A549 (cell line): Measurements from ENCODE around the gene TACR1. TPM values are rescaled to one million over a fixed set of nuclear protein-coding genes. Genes with fewer than 3 reads are reported as not detected.
A peak's percentile ranks its signal among the peaks of the same experiment; 100 is the strongest.

ENCODE experiments used
- ATAC-seq, 2 experiments: fragments of 200-7000 bp in 1 of 2; fragments of >200 bp in 1 of 2; cut with Nextera tagmentation in 1 of 2; cut with Tn5 transposase in 1 of 2; 3 replicates each; pipeline versions ENCODE4 v1.8.0 to v1.9.1; 2018 to 2020; ENCODE audit warnings: mild to moderate bottlenecking in 1 of 2, moderate library complexity in 1 of 2
- CTCF ChIA-PET: fragments of 300-600 bp; sonication (Branson Sonifier 250); formaldehyde crosslinking; extraction: SDS; loops from one replicate; lab custom pipeline; 2021; ENCODE audit warnings: antibody characterized with exemption, inconsistent platforms; lab: Yijun Ruan, JAX
- POLR2A ChIA-PET: fragments of 350-600 bp; formaldehyde crosslinking; extraction: SDS; loops from one replicate; lab custom pipeline; 2021; ENCODE audit warnings: antibody characterized with exemption, inconsistent platforms; lab: Yijun Ruan, JAX
- DNase-seq, 2 experiments: peaks; one replicate each; pipeline versions ENCODE4 v3.0.0 to v3.0.0-alpha.2; 2011 to 2016; ENCODE audit warnings: low read depth in 1 of 2, low spot score in 1 of 2
- FAIRE-seq: peaks from 2 replicates; lab custom pipeline; 2011; peaks lifted over from hg19 to GRCh38; lab: Jason Lieb, UNC
- H3K27ac ChIP-seq, 2 experiments: fragments of >200 bp; sonication (Bioruptor Twin); formaldehyde crosslinking; 3 replicates each; pipeline ENCODE4 v1.5.1; 2016 to 2017
- H3K4me1 ChIP-seq: fragments of >200 bp; sonication (Bioruptor Twin); formaldehyde crosslinking; 3 replicates; pipeline ENCODE4 v1.6.1; 2016
- H3K4me2 ChIP-seq: fragments of >200 bp; sonication (Bioruptor Twin); formaldehyde crosslinking; 3 replicates; pipeline ENCODE4 v1.6.1; 2016
- H3K4me3 ChIP-seq: fragments of >200 bp; sonication (Bioruptor Twin); formaldehyde crosslinking; 3 replicates; pipeline ENCODE4 v1.5.1; 2016
- H3K9me3 ChIP-seq: fragments of >200 bp; sonication (Bioruptor Twin); formaldehyde crosslinking; 3 replicates; pipeline ENCODE4 v1.6.1; 2016
- BHLHE40 ChIP-seq: IDR thresholded peaks from 2 replicates; pipeline ENCODE4 v1.6.1; 2012; ENCODE audit warnings: low read depth, low read length, inconsistent platforms
- CEBPB ChIP-seq, 2 experiments: fragments of >200 bp in 1 of 2; sonication (Bioruptor Twin) in 1 of 2; formaldehyde crosslinking in 1 of 2; IDR thresholded peaks; 2 replicates each; pipeline ENCODE4 v1.6.1; 2012 to 2016
- EP300 ChIP-seq, 2 experiments: fragments of >200 bp; sonication (Bioruptor Twin); formaldehyde crosslinking; IDR thresholded peaks; 2 replicates in 1 of 2; 3 replicates in 1 of 2; pipeline ENCODE4 v1.6.1; 2016 to 2017
- FOSL2 ChIP-seq, 2 experiments: fragments of 450-650 bp in 1 of 2; fragments of >200 bp in 1 of 2; sonication (Bioruptor Twin) in 1 of 2; formaldehyde crosslinking; IDR thresholded peaks; 2 replicates each; pipeline versions ENCODE4 v1.5.0 to v1.6.1; 2016 to 2020; ENCODE audit warnings: mild to moderate bottlenecking in 1 of 2, moderate library complexity in 1 of 2
- GATA3 ChIP-seq: IDR thresholded peaks from 2 replicates; pipeline ENCODE4 v1.6.1; 2012; ENCODE audit warnings: borderline replicate concordance
- HEYL ChIP-seq: fragments of 250-450 bp; sonication (Bioruptor Pico); IDR thresholded peaks from 2 replicates; pipeline ENCODE4 v1.8.0; 2021; ENCODE audit warnings: mild to moderate bottlenecking, moderate library complexity
- HOXB13 ChIP-seq: fragments of 250-450 bp; sonication (Bioruptor Pico); IDR thresholded peaks from 2 replicates; pipeline ENCODE4 v1.5.0; 2020; ENCODE audit warnings: low read depth, mild to moderate bottlenecking, moderate library complexity
- JUN ChIP-seq, 2 experiments: fragments of >200 bp; sonication (Bioruptor Twin); formaldehyde crosslinking; IDR thresholded peaks; 2 replicates in 1 of 2; 3 replicates in 1 of 2; pipeline ENCODE4 v1.6.1; 2016 to 2017
- JUNB ChIP-seq: fragments of >200 bp; sonication (Bioruptor Twin); formaldehyde crosslinking; IDR thresholded peaks from 2 replicates; pipeline ENCODE4 v1.6.1; 2016
- MAFK ChIP-seq: fragments of 450-650 bp; IDR thresholded peaks from 2 replicates; pipeline ENCODE4 v1.6.1; 2014; ENCODE audit not compliant: partially characterized antibody
- MAZ ChIP-seq: fragments of 150-350 bp; IDR thresholded peaks from 2 replicates; pipeline ENCODE4 v1.6.1; 2014; ENCODE audit warnings: antibody characterized with exemption, low read depth, low read length, borderline replicate concordance
- MYC ChIP-seq: IDR thresholded peaks from 2 replicates; pipeline ENCODE4 v1.6.1; 2012; ENCODE audit warnings: mild to moderate bottlenecking, inconsistent platforms, low read length, improper control_type of control experiment, borderline replicate concordance
- NFE2L2 ChIP-seq: fragments of 150-350 bp; conservative IDR thresholded peaks from 2 replicates; pipeline ENCODE4 v1.6.1; 2014; ENCODE audit warnings: low read length
- NR3C1 ChIP-seq: fragments of >200 bp; sonication (Bioruptor Twin); formaldehyde crosslinking; IDR thresholded peaks from 3 replicates; pipeline ENCODE4 v1.6.1; 2017
- PHF8 ChIP-seq: fragments of 200-600 bp; sonication (generic); IDR thresholded peaks from 2 replicates; pipeline ENCODE4 v1.6.1; 2016; ENCODE audit warnings: low read depth, mild to moderate bottlenecking, antibody characterized with exemption, moderate library complexity, borderline replicate concordance
- RAD21 ChIP-seq, 2 experiments: fragments of >200 bp in 1 of 2; sonication (Bioruptor Twin) in 1 of 2; formaldehyde crosslinking in 1 of 2; IDR thresholded peaks in 1 of 2; conservative IDR thresholded peaks in 1 of 2; 2 replicates in 1 of 2; 3 replicates in 1 of 2; pipeline ENCODE4 v1.6.1; 2012 to 2018; ENCODE audit warnings: inconsistent platforms in 1 of 2
- RARB ChIP-seq: fragments of 250-450 bp; sonication (Bioruptor Pico); IDR thresholded peaks from 2 replicates; pipeline ENCODE4 v1.8.0; 2021; ENCODE audit warnings: mild to moderate bottlenecking, moderate library complexity
- RFX5 ChIP-seq: fragments of 450-650 bp; IDR thresholded peaks from 2 replicates; pipeline ENCODE4 v1.7.1; 2014; ENCODE audit warnings: antibody characterized with exemption, mild to moderate bottlenecking, moderate library complexity
- SREBF2 ChIP-seq: fragments of 450-650 bp; IDR thresholded peaks from 2 replicates; pipeline ENCODE4 v1.6.1; 2014; ENCODE audit warnings: mild to moderate bottlenecking, moderate library complexity
- TP53 ChIP-seq: fragments of 250-450 bp; sonication (Bioruptor Pico); IDR thresholded peaks from 2 replicates; pipeline ENCODE4 v1.5.0; 2021; ENCODE audit warnings: mild to moderate bottlenecking, moderate library complexity
- WGBS: methylation state at CpG from one replicate; pipeline ENCODE4 v1.1.6; 2017; ENCODE audit errors: missing lambda C conversion rate; 5-methylcytosine and 5-hydroxymethylcytosine counted together
- polyA plus RNA-seq, 4 experiments: library from polyadenylated mRNA; depleted of rRNA in 3 of 4; stranded (reverse); fragments of >200 nt; fragmentation: RNase III in 1 of 4; extraction: RNeasy Plus Mini Kit Qiagen cat#74134 plus additional on column Dnase treatment in 1 of 4; gene quantifications; 2 replicates in 3 of 4; 3 replicates in 1 of 4; pipeline ENCODE4 v1.2.3, GENCODE V29; 2011 to 2017
- TF ChIP-seq, protein P1 (sequence below): IDR thresholded peaks from 2 replicates; pipeline ENCODE4 v1.6.1; 2012
- TF ChIP-seq, protein P2 (sequence below): fragments of >200 bp; sonication (Bioruptor Twin); formaldehyde crosslinking; IDR thresholded peaks from 3 replicates; pipeline ENCODE4 v1.6.1; 2016
- TF ChIP-seq, protein P3 (sequence below): fragments of 250-450 bp; sonication (Bioruptor Pico); IDR thresholded peaks from 2 replicates; pipeline ENCODE4 v1.5.0; 2021; ENCODE audit warnings: mild to moderate bottlenecking, moderate library complexity, borderline replicate concordance
- TF ChIP-seq, protein P4 (sequence below): IDR thresholded peaks from 2 replicates; pipeline ENCODE4 v1.6.1; 2012; ENCODE audit warnings: low read depth, borderline replicate concordance
- TF ChIP-seq, protein P5 (sequence below): fragments of >200 bp; sonication (Bioruptor Twin); formaldehyde crosslinking; IDR thresholded peaks from 2 replicates; pipeline ENCODE4 v1.6.1; 2016
- TF ChIP-seq, protein P6 (sequence below): fragments of 450-650 bp; IDR thresholded peaks from 2 replicates; pipeline ENCODE4 v1.6.1; 2014; ENCODE audit warnings: antibody characterized with exemption

Gene TACR1
- polyA plus RNA-seq, 2 of the 4 experiments (the other 2 are of a cell fraction) = 0.27 to 0.92 TPM

DNA sequence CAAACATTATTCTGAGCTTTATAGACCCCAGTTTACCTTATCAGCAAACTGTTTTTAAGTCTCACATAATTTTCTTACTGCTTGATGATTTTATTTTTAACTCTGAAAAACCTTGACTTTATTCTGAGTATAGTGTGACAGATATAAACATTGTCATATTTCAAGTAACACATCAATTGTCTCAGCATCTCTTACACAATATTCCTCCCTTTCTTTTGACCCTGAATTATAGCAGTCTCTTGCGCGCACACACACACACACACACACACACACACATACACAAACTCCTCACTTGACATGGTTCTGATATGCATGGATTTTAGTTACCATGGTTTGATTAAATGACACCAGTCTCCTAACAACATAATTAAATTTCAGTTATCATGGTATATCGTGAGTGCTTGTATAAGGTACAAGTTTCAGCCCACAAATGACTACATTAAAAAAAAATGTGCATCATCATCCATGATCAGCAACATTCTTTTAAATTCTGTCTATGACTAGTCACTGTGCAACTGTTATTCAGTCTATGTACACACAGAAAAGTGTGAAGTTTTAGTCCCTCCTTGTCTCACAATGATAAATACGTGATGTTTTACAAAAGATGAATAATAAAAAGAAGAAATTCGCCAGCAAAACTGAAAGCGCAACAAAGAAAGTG, 39.5 kb upstream of the TACR1 start:
- FAIRE-seq (peak; percentile 96), ATAC-seq (peak; percentile 89 to 90), DNase-seq (peak; percentile 48 to 93)
- ChIA-PET POLR2A (interaction anchor here (1.4 kb wide), 1 partner anchor 38 kb away, joined by 6 read pairs; no protein-coding TSS in a partner anchor), CTCF (interaction anchor here (8.4 kb wide), 1 partner anchor 38 kb away, joined by 60 read pairs; the partner anchor contains the start of gene TACR1)
- WGBS = 6% methylated on average over 6 of the region's 6 CpGs
- Histone ChIP-seq H3K4me1 (peaks cover 20% of the 10 kb centered on the region), H3K4me2 (peak overlapping the region; percentile 87), H3K9me3 (peaks cover 49% of the 10 kb centered on the region), H3K4me3 (peak overlapping the region; percentile 46), H3K27ac (peak overlapping the region; percentile 82 to 90)
- TF ChIP-seq, protein P1, sequence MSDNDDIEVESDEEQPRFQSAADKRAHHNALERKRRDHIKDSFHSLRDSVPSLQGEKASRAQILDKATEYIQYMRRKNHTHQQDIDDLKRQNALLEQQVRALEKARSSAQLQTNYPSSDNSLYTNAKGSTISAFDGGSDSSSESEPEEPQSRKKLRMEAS = peak; percentile 61
- TF ChIP-seq JUNB = peak; percentile 83
- TF ChIP-seq RFX5 = peak; percentile 84; the same call in 1 of the 2 replicates
- no peak for TF ChIP-seq TP53 (CRISPR knock-in tag)
- TF ChIP-seq RARB (CRISPR knock-in tag) = peak; percentile 60; the same call in 1 of the 2 replicates
- no peak for TF ChIP-seq PHF8
- TF ChIP-seq FOSL2 (IDR thresholded peaks at IDR 0.05) = peak; percentile 58
- peak; percentile 96 for TF ChIP-seq FOSL2 (CRISPR knock-in tag; IDR thresholded peaks at IDR 0.05)
- TF ChIP-seq, protein P2, sequence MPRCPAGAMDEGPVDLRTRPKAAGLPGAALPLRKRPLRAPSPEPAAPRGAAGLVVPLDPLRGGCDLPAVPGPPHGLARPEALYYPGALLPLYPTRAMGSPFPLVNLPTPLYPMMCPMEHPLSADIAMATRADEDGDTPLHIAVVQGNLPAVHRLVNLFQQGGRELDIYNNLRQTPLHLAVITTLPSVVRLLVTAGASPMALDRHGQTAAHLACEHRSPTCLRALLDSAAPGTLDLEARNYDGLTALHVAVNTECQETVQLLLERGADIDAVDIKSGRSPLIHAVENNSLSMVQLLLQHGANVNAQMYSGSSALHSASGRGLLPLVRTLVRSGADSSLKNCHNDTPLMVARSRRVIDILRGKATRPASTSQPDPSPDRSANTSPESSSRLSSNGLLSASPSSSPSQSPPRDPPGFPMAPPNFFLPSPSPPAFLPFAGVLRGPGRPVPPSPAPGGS = 0 out of 3 replicates have a peak, but pooled peaks have one; percentile 37
- TF ChIP-seq JUN (IDR thresholded peaks at IDR 0.05) = peak; percentile 73 to 74; a peak in 3 of 5 replicates
- no peak for TF ChIP-seq NR3C1
- TF ChIP-seq, protein P3, sequence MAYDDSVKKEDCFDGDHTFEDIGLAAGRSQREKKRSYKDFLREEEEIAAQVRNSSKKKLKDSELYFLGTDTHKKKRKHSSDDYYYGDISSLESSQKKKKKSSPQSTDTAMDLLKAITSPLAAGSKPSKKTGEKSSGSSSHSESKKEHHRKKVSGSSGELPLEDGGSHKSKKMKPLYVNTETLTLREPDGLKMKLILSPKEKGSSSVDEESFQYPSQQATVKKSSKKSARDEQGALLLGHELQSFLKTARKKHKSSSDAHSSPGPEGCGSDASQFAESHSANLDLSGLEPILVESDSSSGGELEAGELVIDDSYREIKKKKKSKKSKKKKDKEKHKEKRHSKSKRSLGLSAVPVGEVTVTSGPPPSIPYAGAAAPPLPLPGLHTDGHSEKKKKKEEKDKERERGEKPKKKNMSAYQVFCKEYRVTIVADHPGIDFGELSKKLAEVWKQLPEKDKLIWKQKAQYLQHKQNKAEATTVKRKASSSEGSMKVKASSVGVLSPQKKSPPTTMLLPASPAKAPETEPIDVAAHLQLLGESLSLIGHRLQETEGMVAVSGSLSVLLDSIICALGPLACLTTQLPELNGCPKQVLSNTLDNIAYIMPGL (CRISPR knock-in tag) = no peak
- peak; percentile 70 to 76 for TF ChIP-seq CEBPB (IDR thresholded peaks at IDR 0.05)
- no peak for TF ChIP-seq MAZ
- peak; percentile 69 to 72; a peak in 2 of 5 replicates for TF ChIP-seq EP300 (IDR thresholded peaks at IDR 0.05)
- TF ChIP-seq NFE2L2 = peak; percentile 99
- TF ChIP-seq, protein P4, sequence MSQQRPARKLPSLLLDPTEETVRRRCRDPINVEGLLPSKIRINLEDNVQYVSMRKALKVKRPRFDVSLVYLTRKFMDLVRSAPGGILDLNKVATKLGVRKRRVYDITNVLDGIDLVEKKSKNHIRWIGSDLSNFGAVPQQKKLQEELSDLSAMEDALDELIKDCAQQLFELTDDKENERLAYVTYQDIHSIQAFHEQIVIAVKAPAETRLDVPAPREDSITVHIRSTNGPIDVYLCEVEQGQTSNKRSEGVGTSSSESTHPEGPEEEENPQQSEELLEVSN = peak; percentile 8; the same call in 1 of the 2 replicates
- TF ChIP-seq, protein P5, sequence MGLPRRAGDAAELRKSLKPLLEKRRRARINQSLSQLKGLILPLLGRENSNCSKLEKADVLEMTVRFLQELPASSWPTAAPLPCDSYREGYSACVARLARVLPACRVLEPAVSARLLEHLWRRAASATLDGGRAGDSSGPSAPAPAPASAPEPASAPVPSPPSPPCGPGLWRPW = 0 out of 2 replicates have a peak, but pooled peaks have one; percentile 42
- peak; percentile 99 for TF ChIP-seq MAFK
- TF ChIP-seq BHLHE40 = no peak
- TF ChIP-seq RAD21 (conservative IDR thresholded peaks at IDR 0.05 in 1 of 2, IDR thresholded peaks at IDR 0.05 in 1 of 2) = peak in 1 of 2 experiments; percentile 18; a peak in 2 of 5 replicates
- peak; percentile 83; the same call in 1 of the 2 replicates for TF ChIP-seq GATA3

DNA sequence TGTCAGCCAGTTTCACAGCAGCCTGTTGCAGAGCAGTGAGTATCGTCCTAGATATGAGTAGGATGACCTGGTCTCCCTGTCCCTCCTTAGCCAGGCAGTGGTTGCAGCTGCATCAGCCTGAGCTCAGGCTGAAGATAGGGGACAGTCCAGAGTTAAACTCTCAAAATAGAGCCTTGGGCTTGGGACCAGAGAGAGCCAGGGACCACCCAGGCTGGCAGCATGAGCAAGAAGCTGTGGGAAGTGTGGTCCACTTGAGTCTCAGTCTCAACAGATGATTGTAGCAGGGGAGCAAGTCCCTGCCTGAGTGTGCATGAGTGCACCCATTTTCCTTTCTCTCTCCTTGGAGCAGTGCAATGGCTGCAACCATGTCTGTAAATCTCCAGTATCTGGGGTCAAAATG, 38.0 kb upstream of the TACR1 start:
- ATAC-seq (no peak), DNase-seq (no peak), FAIRE-seq (no peak)
- Histone ChIP-seq H3K9me3 (peaks cover 34% of the 10 kb centered on the region), H3K4me2 (no peak overlapping the region), H3K4me1 (peaks cover 20% of the 10 kb centered on the region), H3K27ac (peak overlapping the region; percentile 82 to 90), H3K4me3 (no peak overlapping the region)
- ChIA-PET POLR2A (interaction anchor here (1.4 kb wide), 1 partner anchor 39 kb away, joined by 6 read pairs; no protein-coding TSS in a partner anchor), CTCF (interaction anchor here (0.7 to 8.4 kb wide), 3 partner anchors 8 to 37 kb away, joined by 3 to 60 read pairs (median 3); partner anchors contain the start of gene TACR1)
- WGBS = 100% methylated on average over 1 of the region's 1 CpG
- TF ChIP-seq, protein P6, sequence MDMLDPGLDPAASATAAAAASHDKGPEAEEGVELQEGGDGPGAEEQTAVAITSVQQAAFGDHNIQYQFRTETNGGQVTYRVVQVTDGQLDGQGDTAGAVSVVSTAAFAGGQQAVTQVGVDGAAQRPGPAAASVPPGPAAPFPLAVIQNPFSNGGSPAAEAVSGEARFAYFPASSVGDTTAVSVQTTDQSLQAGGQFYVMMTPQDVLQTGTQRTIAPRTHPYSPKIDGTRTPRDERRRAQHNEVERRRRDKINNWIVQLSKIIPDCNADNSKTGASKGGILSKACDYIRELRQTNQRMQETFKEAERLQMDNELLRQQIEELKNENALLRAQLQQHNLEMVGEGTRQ = no peak
- no peak for TF ChIP-seq MYC
- no peak for TF ChIP-seq SREBF2
- no peak for TF ChIP-seq GATA3
- TF ChIP-seq HEYL (CRISPR knock-in tag) = 0 out of 2 replicates have a peak, but pooled peaks have one; percentile 62
- 0 out of 2 replicates have a peak, but pooled peaks have one; percentile 14 for TF ChIP-seq HOXB13
